Endothelial cell of umbilical vein (primary cell): ENCODE measurements around the gene VAV2.

Source experiments
- CTCF ChIP-seq, 2 donors: IDR thresholded peaks; 1 replicate in 1 of 2; 2 replicates in 1 of 2; pipeline ENCODE4 v1.5.1; 2011; ENCODE audit warnings: low read length in 2 of 2, mild to moderate bottlenecking in 2 of 2, moderate library complexity in 2 of 2, control low read depth in 1 of 2, inconsistent platforms in 1 of 2, low read depth in 1 of 2; ENCODE audit not compliant: insufficient read depth in 1 of 2; ENCODE audit errors: extremely low read depth in 1 of 2
- EZH2 ChIP-seq: IDR thresholded peaks from 2 replicates; pipeline ENCODE4 v1.6.1; 2012; ENCODE audit warnings: borderline replicate concordance, low read depth, mild to moderate bottlenecking, moderate library complexity, low read length, inconsistent platforms; ENCODE audit not compliant: severe bottlenecking

- TF ChIP-seq CTCF (IDR thresholded peaks at IDR 0.05; ENCODE audit: extremely low read depth in 1 of 2, insufficient read depth in 1 of 2, low read depth in 1 of 2, low read length in 2 of 2) (no peak), EZH2 (no peak)
These were observed 232.2 kb downstream of the VAV2 start for GRCh38 chr9:133759946-133760345.
